ENCODE measurements around the gene TMSB4X.
A peak's percentile ranks its signal among the peaks of the same experiment; 100 is the strongest.
"Not testable (repeated sequence)": the region's sequence is repeated elsewhere in the genome, so short reads cannot be mapped to it uniquely, and the experiment has no call there.

Gene TMSB4X

DNA sequence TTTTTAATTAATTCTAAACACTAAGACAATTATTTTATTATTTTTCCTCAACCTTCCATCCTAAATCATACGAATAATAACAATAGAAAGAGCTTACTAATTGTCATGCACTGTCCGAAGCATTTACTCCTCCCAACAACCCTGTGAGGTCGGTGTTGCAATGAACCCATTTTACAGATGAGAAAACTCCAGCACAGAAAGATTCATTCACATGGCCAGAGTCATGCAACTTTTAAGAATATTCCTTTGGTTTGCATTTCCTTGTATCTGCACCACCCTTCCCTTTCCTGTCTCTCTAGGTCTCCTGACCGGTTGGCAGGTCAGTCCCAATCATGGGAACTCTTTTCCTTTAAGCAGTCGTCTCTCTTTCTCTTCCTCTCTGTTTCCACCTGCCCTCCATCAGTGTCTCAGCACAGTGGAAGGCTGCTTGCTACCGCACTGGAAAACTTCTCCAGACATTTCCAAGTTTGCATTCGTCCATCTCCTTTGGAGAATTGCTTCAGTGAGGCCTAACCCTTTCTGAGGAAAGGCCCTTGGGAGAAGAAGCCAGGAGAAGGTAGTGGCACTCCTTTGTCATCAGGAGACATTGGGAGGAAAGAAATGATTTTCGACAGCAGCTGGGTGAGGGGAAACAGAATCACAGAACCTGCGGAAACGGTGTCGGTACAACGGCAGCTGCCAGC lies 1.9 kb upstream of the TMSB4X start:
- TF ChIP-seq, protein P1, sequence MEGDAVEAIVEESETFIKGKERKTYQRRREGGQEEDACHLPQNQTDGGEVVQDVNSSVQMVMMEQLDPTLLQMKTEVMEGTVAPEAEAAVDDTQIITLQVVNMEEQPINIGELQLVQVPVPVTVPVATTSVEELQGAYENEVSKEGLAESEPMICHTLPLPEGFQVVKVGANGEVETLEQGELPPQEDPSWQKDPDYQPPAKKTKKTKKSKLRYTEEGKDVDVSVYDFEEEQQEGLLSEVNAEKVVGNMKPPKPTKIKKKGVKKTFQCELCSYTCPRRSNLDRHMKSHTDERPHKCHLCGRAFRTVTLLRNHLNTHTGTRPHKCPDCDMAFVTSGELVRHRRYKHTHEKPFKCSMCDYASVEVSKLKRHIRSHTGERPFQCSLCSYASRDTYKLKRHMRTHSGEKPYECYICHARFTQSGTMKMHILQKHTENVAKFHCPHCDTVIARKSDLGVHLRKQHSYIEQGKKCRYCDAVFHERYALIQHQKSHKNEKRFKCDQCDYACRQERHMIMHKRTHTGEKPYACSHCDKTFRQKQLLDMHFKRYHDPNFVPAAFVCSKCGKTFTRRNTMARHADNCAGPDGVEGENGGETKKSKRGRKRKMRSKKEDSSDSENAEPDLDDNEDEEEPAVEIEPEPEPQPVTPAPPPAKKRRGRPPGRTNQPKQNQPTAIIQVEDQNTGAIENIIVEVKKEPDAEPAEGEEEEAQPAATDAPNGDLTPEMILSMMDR (IDR thresholded peaks at IDR 0.05; ENCODE audit: low read length, missing control alignments): no peak
- DNase-seq (ENCODE audit: low read depth): no peak
- no peak overlapping the region for H3K4me3 ChIP-seq (replicated peaks; ENCODE audit: low read depth, low read length)

DNA sequence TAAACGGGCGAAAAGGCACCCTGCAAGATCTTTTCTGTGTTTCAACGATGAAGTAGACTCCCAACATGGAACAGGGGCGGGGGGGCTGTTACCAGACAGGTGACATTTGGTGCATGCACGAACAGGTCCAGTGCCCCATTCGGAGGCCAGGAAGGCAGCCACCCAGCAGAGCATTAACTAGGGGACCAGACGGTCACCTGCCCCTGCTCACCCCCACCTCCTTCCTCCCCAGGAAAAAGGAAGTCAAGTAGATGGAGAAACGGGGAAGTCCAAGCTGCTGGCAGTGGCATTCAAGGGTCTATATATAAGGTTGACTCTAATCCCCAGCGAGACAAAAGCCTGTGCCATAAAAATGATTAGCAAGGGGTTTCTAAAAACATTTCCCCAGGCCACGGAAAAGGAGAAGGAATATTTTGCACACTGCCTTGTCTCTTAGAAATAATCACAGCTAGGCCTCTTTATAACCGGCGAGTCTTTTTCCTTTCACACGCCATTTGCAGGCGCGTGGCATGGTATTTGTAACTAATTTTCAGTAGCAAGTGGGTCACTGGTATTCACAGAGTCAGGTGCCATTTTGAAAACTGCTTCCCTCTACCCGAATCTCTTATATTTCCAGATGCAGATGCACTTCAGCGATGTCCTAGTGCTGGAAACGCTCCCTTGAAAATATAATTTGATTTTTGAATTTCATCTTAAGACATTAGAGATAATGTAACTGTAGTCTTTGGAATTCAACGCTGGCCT lies 1.2 kb upstream of the TMSB4X start:
- no peak for DNase-seq (ENCODE audit: low read depth)
- TF ChIP-seq, protein P1 (IDR thresholded peaks at IDR 0.05; ENCODE audit: low read length, missing control alignments): no peak
- peak overlapping the region; percentile 75 for H3K4me3 ChIP-seq (replicated peaks; ENCODE audit: low read depth, low read length)

DNA sequence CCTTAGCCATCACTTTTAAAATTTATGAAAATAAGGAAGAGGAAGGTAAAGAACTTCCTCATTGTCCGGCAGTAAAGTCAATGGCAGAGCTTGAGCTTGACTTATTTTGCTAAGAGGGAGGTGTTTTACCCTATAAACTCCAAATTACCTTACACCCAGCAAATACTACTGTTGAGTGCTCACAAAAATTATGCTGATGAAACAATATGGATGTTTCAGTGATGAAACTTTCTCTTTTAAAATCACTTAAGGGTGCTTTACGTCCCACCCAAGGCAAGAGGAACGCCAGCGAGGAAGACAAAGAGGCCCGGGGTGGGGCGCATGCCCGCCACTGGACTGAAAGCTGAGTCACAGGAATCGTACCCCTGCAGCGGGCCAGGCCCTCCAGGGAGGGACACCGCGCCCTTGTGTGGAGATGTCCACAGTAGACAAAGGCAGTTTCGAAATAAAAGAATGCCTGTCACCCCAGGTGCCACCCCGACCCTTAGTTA lies 560 bp upstream of the TMSB4X start:
- peak; percentile 67 for DNase-seq (ENCODE audit: low read depth)
- peak overlapping the region; percentile 75 for H3K4me3 ChIP-seq (replicated peaks; ENCODE audit: low read depth, low read length)
- TF ChIP-seq, protein P1 (IDR thresholded peaks at IDR 0.05; ENCODE audit: low read length, missing control alignments): no peak

DNA sequence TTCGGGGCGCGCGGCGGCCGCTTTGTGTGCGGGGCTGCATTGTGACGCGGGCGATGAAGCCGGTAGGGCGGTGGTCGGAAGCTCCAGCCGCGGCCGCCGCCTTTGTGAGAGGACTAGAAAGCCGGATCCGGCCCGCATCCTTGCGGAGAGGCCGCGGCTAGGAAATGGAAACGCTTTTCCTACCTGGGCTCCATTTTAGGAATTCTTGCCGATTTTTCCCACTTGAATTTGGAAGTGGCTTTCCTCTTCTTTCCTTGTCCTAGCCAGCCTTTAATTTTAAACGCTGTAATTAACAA lies 708 bp downstream of the TMSB4X start:
- peak overlapping the region; percentile 75 for H3K4me3 ChIP-seq (replicated peaks; ENCODE audit: low read depth, low read length)
- no peak for DNase-seq (ENCODE audit: low read depth)
- TF ChIP-seq, protein P1 (IDR thresholded peaks at IDR 0.05; ENCODE audit: low read length, missing control alignments): no peak

DNA sequence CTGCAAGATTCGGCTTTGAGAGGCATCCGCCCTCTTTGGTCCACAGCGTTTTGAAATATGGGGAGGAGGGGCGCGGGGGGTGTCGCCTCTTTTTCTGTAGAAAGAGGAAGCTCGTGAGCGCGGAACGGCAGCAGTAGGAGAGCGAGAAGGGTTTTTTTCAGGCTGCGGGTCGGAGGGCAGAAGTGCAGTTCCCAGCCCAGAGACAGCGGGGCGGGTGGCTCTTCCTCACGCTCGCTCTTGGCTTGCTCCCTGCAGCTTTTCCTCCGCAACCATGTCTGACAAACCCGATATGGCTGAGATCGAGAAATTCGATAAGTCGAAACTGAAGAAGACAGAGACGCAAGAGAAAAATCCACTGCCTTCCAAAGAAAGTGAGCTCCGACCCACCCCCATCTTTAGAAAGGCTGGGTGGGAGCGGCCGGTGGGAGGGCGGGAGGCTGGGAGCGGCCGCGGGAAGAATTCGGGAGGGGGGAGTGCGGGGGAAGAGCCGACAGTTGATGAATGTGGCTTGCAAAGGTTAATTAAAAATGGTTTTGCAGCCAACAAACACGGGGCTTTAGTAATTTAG lies 1.2 kb downstream of the TMSB4X start:
- TF ChIP-seq, protein P1 (IDR thresholded peaks at IDR 0.05; ENCODE audit: low read length, missing control alignments): no peak
- peak overlapping the region; percentile 75 for H3K4me3 ChIP-seq (replicated peaks; ENCODE audit: low read depth, low read length)
- DNase-seq (ENCODE audit: low read depth): peak; percentile 54

DNA sequence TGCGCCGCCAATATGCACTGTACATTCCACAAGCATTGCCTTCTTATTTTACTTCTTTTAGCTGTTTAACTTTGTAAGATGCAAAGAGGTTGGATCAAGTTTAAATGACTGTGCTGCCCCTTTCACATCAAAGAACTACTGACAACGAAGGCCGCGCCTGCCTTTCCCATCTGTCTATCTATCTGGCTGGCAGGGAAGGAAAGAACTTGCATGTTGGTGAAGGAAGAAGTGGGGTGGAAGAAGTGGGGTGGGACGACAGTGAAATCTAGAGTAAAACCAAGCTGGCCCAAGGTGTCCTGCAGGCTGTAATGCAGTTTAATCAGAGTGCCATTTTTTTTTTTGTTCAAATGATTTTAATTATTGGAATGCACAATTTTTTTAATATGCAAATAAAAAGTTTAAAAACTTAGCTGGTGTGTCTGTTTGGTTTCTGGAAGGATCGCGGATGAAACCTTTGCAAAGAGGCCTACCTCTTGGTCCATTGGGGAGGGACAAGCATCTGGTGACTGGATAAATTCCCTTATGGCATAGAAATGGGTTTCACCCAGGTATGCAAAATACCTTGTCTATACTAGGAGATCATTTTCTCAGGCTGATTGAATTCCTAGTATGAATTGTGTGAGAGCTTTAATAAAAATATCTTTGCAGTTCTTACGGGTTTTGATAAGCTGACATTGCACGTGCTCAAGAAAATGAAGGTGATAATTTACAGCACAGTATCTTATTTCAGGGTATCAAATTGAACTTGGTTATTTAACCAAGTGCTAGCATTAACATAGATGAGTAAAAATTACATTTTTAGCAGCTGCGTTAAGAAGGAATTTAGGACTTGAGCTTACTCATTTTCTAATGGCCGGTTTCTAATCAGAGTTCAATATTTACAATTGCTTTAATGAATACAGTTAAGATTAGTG lies 2.2 kb downstream of the TMSB4X start:
- peak overlapping the region; percentile 75 for H3K4me3 ChIP-seq (replicated peaks; ENCODE audit: low read depth, low read length)
- not testable (repeated sequence) for DNase-seq (ENCODE audit: low read depth)
